Measurements from ENCODE around the gene MACROD2.
"Not testable (repeated sequence)": the region's sequence is repeated elsewhere in the genome, so short reads cannot be mapped to it uniquely, and the experiment has no call there.

MACROD2 gene

DNA sequence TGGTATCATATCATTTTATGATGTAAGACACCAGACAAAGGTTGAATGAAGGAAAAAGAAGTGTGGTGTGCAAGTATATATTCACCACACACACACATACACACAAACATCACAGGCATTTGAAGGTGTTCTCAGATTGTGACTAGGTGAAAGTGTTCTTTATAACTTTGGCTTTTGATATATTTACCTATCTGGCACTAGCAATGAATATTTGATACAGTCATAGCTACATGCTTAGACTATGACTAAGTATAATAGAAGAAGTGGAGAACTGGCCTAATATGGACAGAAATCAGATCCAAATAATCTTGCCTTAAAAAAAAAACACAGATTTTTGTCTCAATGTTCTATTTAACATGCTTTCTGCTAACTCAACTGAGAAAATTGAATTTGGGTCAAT, 1768.0 kb downstream of the MACROD2 start:
- ATAC-seq: no peak
- no peak for DNase-seq

GRCh38 chr20:15767586-15767985, 1772.3 kb downstream of the MACROD2 start:
- no peak for DNase-seq
- ATAC-seq: no peak

GRCh38 chr20:15767999-15768741, 1772.9 kb downstream of the MACROD2 start:
- ATAC-seq: no peak
- DNase-seq: no peak

GRCh38 chr20:15772826-15773225, 1777.5 kb downstream of the MACROD2 start:
- ATAC-seq: no peak
- DNase-seq: no peak

GRCh38 chr20:15774926-15775325, 1779.6 kb downstream of the MACROD2 start:
- no peak for ATAC-seq
- no peak for DNase-seq

- DNase-seq: no peak
- ATAC-seq: no peak
Observed at GRCh38 chr20:15776770-15777466, 1781.6 kb downstream of the MACROD2 start.

GRCh38 chr20:15784020-15784419, 1788.7 kb downstream of the MACROD2 start:
- ATAC-seq (no peak), DNase-seq (no peak)

GRCh38 chr20:15789079-15789478, 1793.8 kb downstream of the MACROD2 start:
- no peak for DNase-seq
- ATAC-seq: no peak

GRCh38 chr20:15792855-15793254, 1797.5 kb downstream of the MACROD2 start:
- ATAC-seq: no peak
- DNase-seq: no peak

GRCh38 chr20:15794409-15794808, 1799.1 kb downstream of the MACROD2 start:
- ATAC-seq (no peak), DNase-seq (no peak)

DNA sequence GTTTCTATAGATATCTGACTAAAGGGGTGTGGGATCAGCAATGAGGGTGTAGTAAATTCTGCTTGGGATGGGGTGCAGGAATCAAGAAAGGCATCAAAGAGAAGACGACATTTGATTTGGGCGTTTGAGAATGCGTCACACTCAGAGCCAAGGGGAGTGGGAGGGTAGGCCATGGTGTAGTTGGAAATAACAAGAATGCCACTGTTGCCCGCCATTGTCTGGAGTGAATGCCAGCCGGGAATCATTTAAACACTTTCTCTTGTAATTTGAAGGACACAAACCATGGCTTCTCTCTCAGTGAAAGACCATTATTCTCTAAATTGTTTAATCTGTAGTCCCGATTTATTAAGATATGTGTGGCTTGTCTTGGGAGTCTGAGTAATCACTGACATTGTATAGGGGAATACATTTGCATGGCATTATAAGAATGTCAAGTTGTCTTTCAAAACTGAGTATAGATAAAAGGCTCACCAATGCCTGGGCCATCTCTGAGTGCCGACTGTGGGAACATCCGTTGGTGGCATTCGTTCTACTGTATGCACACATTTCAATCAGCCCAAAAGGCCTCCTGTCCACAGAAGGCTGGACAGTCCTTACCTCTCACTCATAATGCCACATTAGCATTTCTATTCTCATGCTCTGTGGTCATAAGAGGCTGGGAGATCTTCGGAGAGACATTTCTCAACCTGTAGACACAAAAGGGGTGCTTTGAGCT, 1800.1 kb downstream of the MACROD2 start:
- DNase-seq: no peak
- no peak for ATAC-seq

GRCh38 chr20:15799871-15800270, 1804.6 kb downstream of the MACROD2 start:
- DNase-seq (no peak), ATAC-seq (no peak)

DNA sequence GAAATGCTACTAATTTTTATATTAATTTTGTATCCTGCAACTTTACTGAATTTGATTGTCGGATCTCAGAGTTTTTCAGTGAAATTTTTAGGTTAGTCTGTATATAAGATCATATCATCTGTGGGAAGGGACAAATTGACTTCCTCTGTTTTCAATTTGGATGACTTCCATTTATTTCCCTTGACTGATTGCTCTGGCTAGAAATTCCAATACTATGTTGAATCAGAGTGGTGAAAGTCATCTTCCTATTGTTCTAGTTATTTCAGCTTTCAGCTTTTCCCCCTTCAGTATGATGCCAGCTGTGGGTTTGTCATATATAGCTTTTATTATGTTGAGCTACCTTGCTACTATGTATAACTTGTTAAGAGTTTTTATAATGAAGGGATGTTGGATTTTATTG, 1806.7 kb downstream of the MACROD2 start:
- DNase-seq (no peak), ATAC-seq (no peak)

GRCh38 chr20:15805154-15805553, 1809.8 kb downstream of the MACROD2 start:
- ATAC-seq (no peak), DNase-seq (no peak)

DNA sequence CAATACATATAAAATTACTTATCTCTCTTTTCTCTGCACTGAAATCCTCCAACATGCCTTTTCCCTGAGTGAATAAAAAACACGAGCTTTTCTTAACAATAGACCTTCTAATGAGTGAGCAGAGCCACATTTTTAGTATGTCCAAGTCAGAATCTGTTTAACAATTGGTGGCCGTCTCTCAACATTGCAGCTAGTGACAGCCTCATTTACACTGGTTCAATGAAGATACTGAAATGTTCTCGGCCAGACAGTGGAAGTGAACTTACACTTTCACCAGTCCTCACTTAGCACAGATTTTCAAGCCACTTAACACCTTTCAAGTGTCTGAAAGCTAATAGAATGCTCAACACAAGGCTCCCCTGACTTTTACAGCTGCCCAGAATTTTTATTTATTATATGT, 1810.8 kb downstream of the MACROD2 start:
- DNase-seq: no peak
- no peak for ATAC-seq

DNA sequence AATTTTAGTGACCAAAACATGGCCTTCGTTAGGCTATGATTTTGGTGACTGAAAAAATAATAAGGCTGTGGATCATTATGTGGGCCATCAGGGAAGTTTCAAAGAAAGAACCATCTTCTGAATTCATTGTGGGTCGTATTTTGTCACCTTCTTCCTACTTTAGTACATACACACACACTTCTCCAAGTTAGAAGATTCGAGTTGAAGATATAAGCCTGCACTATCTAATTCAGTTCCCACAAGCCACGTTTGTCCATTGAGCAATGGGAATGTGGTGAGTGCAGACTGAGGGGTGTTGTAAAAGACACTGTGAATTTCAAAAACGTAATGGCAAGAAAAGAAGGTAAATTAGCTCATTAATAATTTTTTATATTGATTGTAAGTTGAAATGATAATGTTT, 1812.0 kb downstream of the MACROD2 start:
- ATAC-seq (no peak), DNase-seq (no peak)

DNA sequence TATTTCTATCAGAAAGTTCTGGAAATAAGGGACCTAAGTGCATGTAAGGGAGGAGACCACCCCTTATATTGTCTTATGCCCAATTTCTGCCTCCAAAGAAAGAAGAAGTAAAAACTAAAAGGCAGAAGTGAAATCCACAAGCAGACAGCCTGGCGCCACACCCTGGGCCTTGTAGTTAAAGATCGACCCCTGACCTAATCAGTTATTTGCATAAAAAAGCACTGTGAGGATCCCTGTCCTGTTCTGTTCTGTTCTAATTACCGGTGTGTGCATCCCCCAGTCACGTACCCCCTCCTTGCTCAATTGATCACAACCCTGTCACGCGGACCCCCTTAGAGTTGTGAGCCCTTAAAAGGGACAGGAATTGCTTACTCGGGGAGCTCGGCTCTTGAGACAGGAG, 1812.5 kb downstream of the MACROD2 start:
- not testable (repeated sequence) for ATAC-seq, DNase-seq

- ATAC-seq (no peak), DNase-seq (no peak)
Observed at GRCh38 chr20:15811951-15812350, 1816.6 kb downstream of the MACROD2 start.

DNA sequence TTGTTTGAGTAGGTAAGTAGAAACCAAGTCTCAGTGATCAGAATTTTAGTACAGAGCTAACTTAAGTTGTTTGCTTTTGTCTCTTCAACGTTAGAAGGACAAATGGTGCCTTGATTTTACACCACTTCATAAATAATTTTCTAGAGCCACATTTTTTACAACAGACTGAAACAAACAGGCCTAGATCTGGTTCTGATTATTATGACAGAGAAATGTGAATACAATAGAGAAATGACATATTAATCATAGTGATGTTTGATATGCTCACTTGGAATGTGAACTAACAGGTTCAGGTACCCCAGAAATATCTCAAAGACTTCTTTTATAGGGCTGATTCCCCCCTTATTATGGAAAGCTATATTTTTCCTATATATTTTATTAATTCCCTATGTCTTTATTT, 1817.4 kb downstream of the MACROD2 start:
- DNase-seq (no peak), ATAC-seq (no peak)

DNA sequence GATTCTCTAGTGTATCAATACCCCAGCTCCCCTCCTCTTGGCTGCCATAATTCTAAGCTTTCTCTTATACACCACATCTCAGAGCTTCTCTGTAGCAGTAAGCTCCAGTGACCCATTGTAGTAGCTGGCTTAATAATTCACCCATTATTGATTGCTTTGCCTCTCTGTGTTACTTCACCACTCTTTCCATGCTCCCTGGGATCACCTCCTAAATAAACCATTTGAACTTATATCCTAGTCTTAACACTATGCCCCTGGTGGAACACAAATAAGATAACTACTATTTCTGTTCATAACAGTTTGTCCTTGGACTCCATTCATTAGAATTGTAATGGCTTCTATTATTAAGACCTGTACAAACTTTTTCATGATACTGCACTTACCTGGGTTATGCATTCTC, 1819.0 kb downstream of the MACROD2 start:
- no peak for ATAC-seq
- DNase-seq: no peak

DNA sequence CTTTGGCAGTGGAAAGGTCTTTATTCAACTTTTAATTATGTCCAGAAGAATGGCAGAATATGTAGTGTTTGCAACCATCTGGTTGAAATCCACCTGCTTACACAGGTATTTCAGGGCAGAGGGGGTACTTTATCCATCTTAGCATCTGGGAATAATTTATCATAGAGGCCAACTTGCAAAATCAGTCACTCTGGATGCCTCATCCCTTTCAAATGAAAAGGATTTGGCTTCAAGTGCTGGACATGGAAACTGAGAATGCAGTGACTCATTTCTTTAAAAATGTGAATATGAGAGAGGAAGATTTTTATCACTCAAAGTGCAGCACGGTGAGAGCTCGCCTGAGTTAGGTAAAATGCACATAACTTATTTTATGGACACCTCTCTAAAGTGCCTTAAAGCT, 1819.6 kb downstream of the MACROD2 start:
- no peak for ATAC-seq
- no peak for DNase-seq

DNA sequence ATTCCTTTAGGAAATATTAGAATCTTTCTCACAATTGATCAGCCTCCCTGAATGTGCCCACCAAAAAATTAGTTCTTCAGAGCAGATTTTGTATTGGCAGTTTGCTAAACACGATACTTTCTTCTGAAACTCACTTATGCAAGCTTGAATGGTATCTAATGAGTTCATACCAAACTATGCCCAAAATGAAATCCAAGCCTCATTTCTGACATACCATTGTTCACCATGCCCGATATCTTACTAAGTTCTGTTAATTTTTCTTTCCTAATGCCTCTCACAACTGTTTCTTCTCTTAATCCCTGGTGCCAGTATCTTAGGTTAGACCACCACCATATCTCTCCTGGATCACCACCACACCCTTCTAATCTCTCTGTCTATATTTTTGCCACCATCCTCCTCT, 1822.0 kb downstream of the MACROD2 start:
- DNase-seq (no peak), ATAC-seq (no peak)

DNA sequence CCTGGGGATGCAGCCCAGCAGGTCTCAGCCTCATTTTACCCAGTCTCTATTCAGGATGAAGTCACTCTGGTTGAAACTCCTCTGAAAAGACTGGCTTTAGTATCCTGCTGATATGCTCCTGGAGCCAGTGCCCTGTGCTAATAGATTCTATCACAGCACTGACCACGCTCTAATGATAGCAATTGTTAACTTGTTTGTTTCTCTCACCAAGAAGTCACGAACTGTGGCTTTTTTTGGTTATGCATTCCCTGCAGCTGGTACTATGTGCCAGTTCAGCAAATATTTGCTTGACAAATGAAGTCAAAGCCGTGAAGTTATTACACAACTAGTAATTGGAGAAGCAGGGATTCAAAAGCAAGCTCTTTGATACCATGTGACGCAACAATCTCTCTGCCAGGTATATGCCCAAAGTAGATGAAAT, 1823.3 kb downstream of the MACROD2 start:
- ATAC-seq (no peak), DNase-seq (no peak)

All from stimulated activated naive CD8-positive, alpha-beta T cell treated with anti-CD3 and anti-CD28 coated beads, Interleukin-15, Interleukin-2, amounts not matched to agents 100 U/mL and 50 U/mL, for 24 hours (primary cell).